HG03060 (cell line): ENCODE data around the gene RMDN2.
"Not testable (repeated sequence)": the region's sequence is repeated elsewhere in the genome, so short reads cannot be mapped to it uniquely, and the experiment has no call there.

Experiments used
- ATAC-seq: cut with Tn5 transposase; IDR thresholded peaks from one replicate; pipeline ENCODE4 v1.9.1; 2021; ENCODE audit warnings: low read depth, moderate number of reproducible peaks; ENCODE audit not compliant: unreplicated experiment

The RMDN2 gene

DNA sequence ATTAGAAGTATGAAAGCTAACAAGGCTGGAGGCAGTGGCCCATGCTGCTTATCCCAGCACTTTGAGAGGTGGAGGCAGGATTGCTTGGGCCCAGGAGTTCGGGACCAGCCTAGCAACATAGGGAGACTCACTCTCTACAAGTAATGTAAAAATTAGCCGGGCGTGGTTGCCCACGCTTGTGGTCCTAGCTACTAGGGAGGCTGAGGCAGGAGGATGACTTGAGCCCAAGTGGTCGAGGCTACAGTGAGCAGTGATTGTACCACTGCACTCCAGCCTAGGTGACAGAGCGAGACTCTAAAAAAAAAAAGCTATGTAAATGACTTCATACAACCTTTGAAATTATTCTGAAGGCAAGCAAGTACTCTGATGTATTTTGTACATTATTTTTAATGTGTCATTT, 1.5 kb downstream of the RMDN2 start:
- ATAC-seq: no peak

DNA sequence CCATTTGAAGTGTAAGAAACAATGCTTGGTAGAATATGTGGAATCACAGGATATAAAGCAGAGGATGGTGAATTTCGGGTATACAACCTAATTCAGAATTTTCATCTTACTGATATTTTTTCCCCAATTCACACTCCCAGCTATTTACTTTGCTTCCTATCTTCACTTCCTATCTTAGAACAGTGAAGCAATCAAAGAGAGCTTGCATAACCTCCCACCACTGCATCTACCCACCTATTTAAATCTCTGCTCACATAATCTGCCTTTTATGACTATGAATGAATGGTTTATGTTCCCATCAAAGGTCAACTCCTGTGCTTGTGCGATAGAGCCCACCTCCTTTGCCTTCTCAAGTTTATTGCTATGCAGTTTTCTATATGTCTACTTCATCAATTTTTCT, 3.3 kb downstream of the RMDN2 start:
- no peak for ATAC-seq

GRCh38 chr2:37930392-37930791, 5.3 kb downstream of the RMDN2 start:
- not testable (repeated sequence) for ATAC-seq

DNA sequence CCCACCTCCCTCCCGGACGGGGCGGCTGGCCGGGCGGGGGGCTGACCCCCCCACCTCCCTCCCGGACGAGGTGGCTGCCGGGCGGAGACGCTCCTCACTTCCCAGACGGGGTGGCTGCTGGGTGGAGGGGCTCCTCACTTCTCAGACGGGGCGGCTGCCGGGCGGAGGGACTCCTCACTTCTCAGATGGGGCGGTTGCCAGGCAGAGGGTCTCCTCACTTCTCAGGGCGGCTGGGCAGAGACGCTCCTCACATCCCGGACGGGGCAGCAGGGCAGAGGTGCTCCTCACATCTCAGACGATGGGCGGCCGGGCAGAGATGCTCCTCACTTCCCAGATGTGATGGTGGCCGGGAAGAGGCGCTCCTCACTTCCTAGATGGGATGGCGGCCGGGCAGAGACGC, 7.8 kb downstream of the RMDN2 start:
- not testable (repeated sequence) for ATAC-seq

GRCh38 chr2:37934591-37935513, 9.8 kb downstream of the RMDN2 start:
- peak; percentile 94 for ATAC-seq

GRCh38 chr2:37937568-37937967, 12.5 kb downstream of the RMDN2 start:
- not testable (repeated sequence) for ATAC-seq

DNA sequence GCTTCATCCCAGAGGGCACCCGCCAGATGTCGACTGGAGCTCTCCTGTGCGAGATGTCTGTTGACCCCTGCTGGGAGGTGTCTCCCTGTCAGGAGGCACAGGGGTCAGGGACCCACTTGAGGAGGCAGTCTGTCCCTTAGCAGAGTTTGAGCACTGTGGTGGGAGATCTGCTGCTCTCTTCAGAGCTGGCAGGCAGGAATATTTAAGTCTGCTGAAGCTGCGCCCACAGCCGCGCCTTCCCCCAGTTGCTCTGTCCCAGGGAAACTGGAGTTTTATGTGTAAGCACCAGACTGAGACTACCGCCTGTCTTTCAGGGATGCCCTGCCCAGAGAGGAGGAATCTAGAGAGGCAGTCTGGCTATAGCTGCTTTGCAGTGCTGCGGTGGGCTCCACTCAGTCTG, 16.2 kb downstream of the RMDN2 start:
- ATAC-seq: not testable (repeated sequence)

- no peak for ATAC-seq
These were observed 19.2 kb downstream of the RMDN2 start for GRCh38 chr2:37944268-37944667.

DNA sequence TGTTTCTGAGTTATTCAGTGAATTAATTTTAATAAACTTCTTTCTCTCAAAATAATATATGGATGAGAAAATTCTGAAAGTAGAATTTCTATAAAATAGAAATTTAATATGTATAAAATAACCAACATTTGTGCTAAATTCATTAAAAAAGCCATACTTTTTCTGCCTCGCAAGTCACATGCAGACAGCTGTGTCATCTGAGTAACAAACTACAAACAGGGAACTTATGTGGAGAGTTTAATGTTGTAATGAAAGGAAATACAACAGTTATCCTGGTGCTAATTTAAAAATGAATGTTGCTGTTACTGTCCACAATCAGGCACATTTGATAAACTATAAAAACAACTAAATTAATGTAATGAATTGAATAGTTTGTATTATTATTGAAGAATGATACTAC, 22.2 kb downstream of the RMDN2 start:
- ATAC-seq: no peak

- not testable (repeated sequence) for ATAC-seq
These were observed 37.1 kb downstream of the RMDN2 start for GRCh38 chr2:37962018-37962739.

GRCh38 chr2:37962740-37963121, 37.6 kb downstream of the RMDN2 start:
- ATAC-seq: not testable (repeated sequence)

GRCh38 chr2:37963901-37964300, 38.8 kb downstream of the RMDN2 start:
- not testable (repeated sequence) for ATAC-seq

GRCh38 chr2:37966326-37966725, 41.2 kb downstream of the RMDN2 start:
- no peak for ATAC-seq

GRCh38 chr2:37969731-37970130, 44.6 kb downstream of the RMDN2 start:
- no peak for ATAC-seq

GRCh38 chr2:37971971-37972370, 46.9 kb downstream of the RMDN2 start:
- no peak for ATAC-seq

DNA sequence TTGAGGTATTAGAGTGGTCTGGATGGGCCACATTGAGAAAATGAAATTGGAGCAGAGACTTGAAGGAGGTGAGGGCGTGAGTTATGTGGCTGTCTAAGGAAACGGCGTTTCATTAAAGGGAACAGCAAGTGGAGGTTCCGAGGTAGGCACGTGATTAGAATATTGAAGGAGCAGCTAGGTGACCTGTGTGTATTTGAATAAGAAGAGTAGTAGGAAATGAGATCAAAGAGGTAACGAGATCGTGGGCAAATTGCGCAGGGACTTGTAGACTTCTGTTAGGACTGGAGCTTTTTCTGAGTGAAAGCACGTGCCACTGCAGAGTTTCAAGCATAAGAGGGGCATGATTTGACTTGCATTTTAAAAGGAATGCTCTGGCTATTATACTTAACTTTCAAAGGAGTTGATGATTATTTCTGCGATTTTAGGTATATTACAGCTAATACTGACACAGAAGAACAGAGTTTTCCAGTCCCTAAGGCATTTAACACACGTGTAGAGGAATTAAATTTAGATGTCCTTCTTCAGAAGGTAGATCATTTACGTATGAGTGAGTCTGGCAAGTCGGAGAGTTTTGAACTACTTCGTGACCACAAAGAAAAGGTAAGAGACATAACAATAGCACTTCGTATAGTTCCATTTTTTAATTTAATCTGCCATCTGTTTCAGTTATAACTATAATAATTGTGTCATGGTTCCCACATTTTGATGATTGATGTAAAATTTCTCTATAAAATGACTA, 48.7 kb downstream of the RMDN2 start:
- no peak for ATAC-seq

GRCh38 chr2:37975808-37976207, 50.7 kb downstream of the RMDN2 start:
- no peak for ATAC-seq

GRCh38 chr2:37976411-37976810, 51.3 kb downstream of the RMDN2 start:
- ATAC-seq: no peak

DNA sequence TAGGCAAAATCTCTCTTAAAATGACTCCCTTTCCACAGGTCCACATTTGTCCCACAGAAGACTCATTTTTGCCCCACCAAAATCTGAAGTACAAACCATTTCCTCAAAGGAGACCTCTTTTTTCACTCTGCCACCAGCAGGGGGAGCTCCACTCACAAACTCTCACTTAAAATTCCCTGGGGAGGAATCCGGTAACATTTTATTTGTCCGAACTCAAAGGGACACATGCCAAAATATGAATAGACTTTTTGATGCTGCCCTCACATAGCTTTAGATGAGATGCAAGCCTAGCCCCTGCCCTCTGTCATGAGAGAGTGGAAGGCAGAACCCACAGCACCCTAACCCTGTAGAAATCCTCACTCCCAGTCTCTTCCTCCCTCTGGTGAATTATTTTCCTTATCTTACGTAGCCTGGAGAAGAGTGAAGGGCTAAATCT, 57.1 kb downstream of the RMDN2 start:
- no peak for ATAC-seq

- ATAC-seq: no peak
These were observed 57.8 kb downstream of the RMDN2 start for GRCh38 chr2:37982847-37983246.

DNA sequence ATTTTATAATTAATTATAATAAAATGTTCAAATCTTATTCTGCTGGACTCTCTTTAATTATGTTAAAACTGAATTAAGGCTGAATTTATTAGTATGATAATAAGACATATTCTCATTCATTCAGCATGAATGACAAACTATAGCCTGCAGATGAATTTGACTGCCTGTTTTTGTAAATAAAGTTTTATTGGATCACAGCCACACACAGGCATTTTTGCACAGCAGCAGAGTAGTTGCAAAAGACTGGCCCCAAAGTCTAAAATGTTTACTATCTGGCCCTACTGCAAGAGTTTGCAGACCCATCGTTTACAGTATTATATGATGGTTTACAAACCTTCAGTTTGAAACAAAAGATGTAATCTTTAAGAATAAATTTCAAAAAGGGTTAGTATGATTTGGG, 58.6 kb downstream of the RMDN2 start:
- ATAC-seq: no peak
